ENCODE data around the gene UXS1. TPM values are rescaled to one million over a fixed set of nuclear protein-coding genes. Genes with fewer than 3 reads are reported as not detected.
"Not testable (repeated sequence)": the region's sequence is repeated elsewhere in the genome, so short reads cannot be mapped to it uniquely, and the experiment has no call there.

UXS1 gene
- 10 to 100 TPM; 25.7 to 27.6 TPM for total RNA-seq
- long read RNA-seq, transcript UXS1-201 (15 exons, 2,099 nt) = minor isoform, 14 of 71 reads
- long read RNA-seq, transcript UXS1-203 (15 exons, 1,839 nt) = major isoform, 38 of 71 reads
- long read RNA-seq, partial matches to known transcripts = 5 of 71 reads
- long read RNA-seq, other reads (novel, unspliced or antisense) = 14 of 71 reads

DNA sequence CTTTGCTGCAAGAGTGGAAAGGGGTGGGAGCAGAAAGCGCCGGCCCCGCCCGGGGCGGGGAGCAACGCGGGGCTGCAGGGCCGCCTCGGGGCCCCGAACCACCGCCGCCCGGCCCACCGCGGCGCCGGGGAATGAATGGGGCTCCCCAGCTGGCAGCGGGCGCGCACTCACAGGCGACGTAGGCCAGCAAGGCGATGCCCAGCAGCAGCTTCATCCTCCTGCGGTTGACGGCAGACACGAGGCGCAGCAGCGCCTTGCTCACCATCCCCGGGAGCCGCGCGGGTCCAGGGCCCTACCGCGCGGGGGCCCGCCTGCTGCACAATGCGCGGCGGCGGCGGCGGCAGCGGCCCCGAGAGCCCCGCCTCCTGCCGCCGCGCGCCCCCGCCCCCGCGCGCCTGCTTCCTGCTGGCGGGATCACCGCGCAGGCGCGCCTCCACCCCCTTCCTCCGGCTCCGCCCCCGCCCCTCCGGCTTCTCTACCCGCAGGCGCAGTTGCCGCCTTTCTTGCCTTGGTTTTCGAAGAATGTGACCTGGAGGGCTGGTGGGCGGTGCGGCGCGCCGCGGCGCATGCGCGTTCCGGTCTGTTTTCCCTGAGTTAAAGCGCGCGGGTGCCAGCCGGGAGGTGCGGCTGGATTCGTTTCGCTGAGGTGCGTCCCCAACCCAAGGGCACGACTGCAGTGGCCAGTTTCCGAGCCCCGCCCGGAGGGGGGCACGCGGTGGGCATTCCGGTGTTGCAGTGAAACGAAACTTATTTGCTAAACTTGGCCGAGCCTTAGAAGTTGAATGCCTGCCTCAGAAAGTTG, at the start of gene UXS1:
UXS1 (minus strand) TSS at position 325 of the 802 bp plus-strand sequence; CDS start at position 265, 60 bp downstream.
- ATAC-seq = peak; percentile 95
- DNase-seq = peak; percentile 98
- intact Hi-C loops (cut with DNase I) = loop anchor here in 1 of 2 donors (5.0 kb wide), 1 partner anchor 77 kb away; no protein-coding TSS in a partner anchor

DNA sequence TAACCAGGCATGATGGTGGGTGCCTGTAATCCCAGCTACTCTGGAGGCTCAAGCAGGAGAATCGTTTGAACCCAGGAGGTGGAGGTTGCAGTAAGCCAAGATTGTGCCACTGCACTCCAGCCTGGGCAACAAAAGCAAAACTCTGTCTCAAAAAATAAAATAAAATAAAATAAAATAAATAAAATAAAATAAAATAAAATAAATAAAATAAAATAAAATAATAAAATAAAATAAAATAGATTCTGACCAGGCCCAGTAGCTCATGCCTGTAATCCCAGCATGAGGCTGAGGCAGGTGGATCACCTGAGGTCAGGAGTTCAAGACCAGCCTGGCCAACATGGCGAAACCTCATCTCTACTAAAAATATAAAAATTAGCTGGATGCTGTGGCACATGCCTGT, 45.4 kb upstream of the UXS1 start:
- DNase-seq; ATAC-seq; intact Hi-C loops (cut with DNase I): not testable (repeated sequence)

DNA sequence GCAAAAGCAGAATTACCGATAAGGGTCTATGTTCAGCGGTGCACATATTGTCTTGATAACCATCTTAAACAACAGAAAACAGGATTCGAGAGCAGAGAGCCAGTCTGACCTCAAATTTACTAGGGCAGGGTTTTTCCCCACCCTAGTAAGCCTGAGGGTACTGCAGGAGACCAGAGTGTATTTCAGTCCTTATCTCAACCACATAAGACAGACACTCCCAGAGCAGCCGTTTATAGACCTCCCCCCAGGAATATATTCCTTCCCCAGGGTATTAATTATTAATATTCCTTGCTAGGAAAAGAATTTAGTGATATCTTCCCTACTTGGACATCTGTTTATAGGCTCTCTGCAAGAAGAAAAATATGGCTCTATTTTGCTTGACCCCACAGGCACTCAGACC, 41.3 kb upstream of the UXS1 start:
- DNase-seq; intact Hi-C loops (cut with DNase I); ATAC-seq: not testable (repeated sequence)

DNA sequence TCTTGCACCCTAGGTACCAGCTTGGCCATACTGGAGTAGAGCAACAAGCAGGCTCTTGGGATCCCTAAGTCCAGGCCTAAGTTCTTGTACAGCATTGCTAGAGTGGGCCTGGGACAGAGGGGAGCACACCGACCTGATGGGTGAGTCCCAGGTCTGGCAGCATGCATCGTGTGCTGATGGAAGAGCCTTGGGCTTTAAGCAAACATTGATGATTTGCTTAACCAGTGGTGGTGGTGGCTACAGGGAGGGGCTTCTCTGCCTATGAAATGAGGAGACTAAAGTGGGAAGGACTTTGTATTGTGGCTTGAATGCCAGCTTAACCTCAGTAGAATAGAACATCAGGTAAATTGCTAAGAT, 39.2 kb upstream of the UXS1 start:
- ATAC-seq (no peak), DNase-seq (no peak)
- intact Hi-C loops (cut with DNase I) = no loop called here

DNA sequence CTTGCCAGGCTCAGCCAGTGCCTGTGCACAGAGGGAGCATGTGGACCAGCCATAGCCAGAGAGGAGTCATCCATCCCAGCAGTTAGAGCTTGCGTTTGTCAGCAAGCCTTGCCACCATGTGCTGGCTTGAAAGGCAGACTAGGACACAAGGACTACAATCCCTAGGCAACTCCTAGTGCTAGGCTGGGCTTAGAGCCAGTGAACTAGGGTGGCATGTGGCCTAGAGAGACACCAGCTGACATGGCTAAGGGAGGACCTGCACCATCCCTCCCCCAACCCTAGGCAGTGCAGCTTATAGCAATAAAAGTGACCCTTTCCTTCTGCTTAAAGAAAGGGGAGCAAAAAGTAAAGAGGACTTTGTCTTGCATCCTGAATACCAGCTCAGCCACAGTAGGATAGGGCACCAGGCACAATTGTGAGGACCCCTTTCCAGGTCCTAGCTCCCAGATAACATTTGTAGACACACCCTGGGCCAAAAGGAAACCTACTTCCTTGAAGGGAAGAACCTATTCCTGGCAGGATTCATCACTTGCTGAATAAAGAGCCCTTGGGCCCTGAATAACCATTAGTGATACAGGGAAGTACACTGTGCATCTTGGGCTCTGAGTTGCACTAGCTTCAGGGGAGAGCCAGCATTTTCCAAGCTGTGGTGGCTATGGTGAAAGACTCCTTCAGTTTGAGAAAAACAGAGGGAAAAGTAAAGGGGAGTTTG, 38.7 kb upstream of the UXS1 start:
- intact Hi-C loops (cut with DNase I) = no loop called here
- ATAC-seq = peak; percentile 84 to 95
- peak; percentile 49 for DNase-seq

DNA sequence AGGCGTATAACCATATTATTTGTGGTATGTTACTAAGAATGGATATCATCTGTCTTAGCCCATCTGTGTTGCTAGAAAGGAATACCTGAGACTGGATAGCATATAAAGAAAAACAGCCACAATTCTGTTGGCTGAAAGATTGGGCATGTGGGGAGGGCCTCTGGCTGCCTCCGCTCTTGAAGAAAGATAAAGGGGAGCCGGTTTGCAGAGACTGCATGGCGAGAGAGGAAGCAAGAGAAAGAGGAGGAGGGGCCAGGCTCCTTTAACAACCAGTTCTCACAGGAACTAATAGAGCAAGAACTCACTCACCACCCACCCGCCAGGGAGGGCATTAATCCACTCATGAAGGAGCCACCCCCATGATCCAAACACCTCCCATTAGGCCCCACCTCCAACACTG, 29.2 kb upstream of the UXS1 start:
- ATAC-seq = no peak

DNA sequence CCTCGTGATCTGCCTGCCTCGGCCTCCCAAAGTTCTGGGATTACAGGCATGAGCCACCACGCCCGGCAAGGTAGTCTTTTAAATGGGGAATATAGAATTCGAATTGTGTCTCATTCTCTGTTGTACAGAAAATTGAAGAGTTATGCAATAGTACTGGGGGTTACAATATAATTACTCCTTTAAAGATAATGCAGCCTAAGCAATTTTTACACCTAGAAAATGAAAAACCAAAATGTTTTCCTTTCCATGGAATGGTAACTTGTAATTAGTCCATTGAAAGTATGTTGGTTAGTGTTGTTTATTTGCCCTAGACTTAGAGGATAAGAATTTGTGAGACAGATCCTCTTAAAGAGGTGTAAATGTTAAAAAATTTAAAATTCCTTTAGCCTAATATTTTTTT, 28.0 kb upstream of the UXS1 start:
- ATAC-seq; intact Hi-C loops (cut with DNase I); DNase-seq: not testable (repeated sequence)

More for the DNA sequence above, 29.2 kb upstream of the UXS1 start:
- no peak for DNase-seq
- intact Hi-C loops (cut with DNase I) = no loop called here

DNA sequence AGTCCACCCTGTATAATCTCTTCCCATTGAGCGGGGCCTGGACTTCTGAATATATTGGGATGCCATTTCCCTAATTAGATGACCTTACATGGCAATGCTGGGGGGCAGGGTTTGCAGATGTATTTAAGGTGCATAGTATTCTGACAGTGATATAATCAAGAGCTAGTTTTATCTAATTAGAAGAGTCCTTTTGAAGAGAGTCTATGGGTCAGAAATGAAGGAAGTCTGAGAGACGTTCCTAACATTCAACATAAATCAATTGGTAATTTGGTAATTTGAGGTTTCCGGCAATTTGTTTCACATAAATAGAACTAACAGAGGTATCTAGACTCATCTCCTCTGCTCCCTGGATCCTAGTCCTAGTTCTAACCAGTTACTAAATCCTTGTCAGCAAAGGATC, 25.7 kb upstream of the UXS1 start:
- DNase-seq = no peak
- intact Hi-C loops (cut with DNase I) = no loop called here
- no peak for ATAC-seq

DNA sequence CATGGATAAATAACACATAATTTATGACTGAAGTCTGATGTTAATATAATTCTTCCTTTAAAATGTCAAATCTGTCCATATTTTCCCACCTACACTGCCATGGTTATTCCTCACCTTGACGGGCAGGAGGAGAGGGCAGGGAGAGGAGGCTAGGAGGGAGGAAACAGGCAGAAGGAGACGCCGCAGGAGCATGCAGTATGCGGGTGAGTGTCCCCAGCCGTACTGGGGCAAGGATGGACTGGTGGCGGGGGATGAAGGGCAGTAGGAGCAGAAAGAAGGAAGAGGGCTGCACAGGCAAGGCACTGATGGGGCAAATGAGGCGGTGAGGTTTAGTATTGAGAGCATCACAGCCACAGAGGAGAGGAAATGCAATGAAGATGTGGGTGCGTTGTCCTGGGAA, 25.1 kb upstream of the UXS1 start:
- DNase-seq; ATAC-seq; intact Hi-C loops (cut with DNase I): not testable (repeated sequence)

DNA sequence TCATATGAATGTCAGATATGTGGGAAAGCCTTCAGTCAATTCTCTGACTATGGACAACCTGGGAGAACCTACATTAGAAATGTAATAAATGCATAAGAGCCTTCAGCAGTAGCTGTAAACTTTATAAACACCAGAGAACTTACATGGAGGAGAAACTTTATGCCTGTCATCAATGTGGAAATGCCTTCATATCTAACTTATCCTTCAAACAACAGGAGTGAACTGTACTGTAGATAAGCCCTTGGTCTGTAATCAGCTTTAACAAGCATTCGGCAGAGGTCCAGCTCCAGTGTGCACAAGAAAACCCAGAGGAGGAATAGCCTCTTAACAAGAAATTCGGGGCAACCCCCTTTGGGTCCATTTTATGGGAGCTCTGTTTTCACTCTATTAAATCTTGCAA, 14.8 kb upstream of the UXS1 start:
- ATAC-seq = peak in 1 of 2 donors; percentile 23
- DNase-seq = no peak
- intact Hi-C loops (cut with DNase I) = no loop called here

DNA sequence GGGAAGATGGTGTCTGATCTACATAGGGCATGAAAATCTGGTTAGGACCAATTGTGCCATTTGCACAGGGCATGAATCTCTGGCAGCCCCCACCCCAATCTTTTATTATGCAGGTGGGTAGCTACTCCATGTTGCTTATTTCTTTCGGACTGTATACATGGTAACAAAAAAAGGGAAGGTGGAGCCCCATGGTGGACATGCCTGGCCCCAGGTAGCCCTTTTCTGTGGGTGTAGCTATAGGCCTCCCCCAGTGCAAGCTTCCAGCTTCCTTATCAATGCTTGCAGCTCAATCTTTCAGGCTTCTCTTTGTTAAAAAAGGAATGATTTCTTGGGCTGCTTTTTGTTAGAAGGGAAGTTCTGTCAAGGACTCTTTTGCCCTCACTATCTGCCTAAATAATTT, 14.3 kb upstream of the UXS1 start:
- intact Hi-C loops (cut with DNase I) = no loop called here
- ATAC-seq = no peak
- no peak for DNase-seq

DNA sequence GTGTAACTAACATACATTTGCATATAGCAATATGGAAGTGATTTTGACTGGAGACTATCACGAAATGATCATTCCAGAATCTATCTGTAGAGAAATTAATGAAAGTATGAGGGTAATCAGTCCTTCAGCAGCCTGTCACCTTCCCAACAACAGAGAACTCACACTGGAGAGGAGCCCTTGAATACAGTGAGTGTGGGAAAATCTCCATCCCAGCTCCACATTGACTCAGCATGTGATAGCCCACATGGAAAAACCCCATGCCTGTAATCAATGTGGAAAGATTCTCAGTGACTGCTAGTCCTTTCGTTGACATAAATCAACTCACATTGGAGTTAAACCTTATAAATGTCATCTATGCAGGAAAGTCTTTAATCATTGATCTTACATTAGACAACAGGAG, 13.1 kb upstream of the UXS1 start:
- DNase-seq (no peak), ATAC-seq (no peak)
- intact Hi-C loops (cut with DNase I) = no loop called here

DNA sequence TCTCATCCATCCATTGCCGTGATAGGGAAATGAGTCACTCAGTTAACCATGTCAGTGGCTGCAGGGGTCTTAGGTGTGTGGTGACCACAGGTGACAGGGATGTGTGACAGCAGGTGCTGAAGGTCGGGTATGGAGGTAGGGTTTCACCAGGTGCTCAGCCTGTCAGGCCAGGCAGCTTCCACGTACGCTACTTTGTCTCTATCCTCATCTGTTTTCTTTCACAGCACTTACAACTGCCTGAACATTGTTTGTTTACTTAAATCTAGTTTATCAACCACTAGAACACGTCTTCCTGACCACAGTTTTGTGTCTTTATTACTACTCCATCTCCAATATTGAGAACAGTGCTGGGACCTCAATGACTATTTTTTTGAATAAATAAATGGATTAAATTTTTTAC, 11.4 kb upstream of the UXS1 start:
- intact Hi-C loops (cut with DNase I) = no loop called here
- ATAC-seq = no peak
- DNase-seq = no peak

DNA sequence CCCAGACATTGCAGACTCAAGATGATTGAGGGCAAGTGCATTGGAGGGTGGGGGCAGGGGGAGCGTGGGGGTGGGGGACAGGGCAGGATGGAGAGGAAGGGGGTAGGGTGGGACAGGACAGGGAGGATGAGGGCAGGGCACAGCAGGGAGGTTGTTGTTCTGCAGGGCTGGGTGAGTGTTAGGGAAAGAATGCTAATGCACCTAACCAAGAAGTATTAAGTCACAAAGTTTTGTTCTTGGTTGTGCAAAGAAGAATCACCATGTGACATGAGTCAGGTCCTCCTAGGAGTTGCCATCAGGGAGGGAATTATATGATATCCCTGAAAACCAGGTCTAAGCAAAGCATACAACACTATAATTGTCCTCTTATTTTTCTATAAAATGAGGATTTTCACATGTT, 10.4 kb upstream of the UXS1 start:
- intact Hi-C loops (cut with DNase I); ATAC-seq; DNase-seq: not testable (repeated sequence)

DNA sequence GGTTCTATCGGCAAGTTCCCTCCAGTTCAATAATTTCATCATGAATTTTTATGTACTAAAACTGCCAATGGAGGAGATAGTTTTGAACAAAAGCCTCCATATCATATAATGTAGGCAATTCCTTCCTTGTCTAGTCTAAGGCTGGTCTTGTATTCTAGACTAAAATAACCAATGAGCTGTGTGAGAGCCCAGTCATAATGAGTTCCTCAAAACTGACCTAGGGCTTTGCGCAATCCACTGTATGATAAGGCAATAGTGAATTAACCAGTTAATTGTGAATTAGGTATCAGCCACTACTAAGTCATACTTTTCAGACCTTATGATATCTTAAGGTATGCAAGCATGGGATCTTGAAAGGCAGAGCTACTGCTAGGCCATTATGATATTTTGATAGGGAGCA, 7.6 kb upstream of the UXS1 start:
- ATAC-seq = no peak
- DNase-seq = no peak
- intact Hi-C loops (cut with DNase I) = no loop called here

DNA sequence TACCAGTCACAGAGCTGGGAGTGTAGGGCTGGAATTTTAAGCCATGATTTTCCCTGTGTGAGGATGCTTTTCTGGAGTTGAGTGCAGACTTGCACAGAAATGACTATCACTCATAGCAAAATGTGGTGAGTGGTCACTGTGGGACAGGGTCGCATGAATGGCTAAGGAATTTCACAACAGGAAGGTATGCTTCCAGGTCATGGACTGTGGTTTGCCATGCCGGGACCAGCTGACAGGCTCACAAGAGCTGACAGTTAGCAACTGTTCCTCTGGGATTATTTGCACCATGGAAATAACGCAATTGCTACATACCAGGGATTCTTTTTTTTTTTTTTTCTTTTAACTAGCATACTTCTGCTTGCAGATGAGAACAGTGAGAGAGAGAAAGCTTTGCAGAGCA, 3.8 kb upstream of the UXS1 start:
- ATAC-seq (no peak), DNase-seq (no peak)
- intact Hi-C loops (cut with DNase I) = no loop called here

DNA sequence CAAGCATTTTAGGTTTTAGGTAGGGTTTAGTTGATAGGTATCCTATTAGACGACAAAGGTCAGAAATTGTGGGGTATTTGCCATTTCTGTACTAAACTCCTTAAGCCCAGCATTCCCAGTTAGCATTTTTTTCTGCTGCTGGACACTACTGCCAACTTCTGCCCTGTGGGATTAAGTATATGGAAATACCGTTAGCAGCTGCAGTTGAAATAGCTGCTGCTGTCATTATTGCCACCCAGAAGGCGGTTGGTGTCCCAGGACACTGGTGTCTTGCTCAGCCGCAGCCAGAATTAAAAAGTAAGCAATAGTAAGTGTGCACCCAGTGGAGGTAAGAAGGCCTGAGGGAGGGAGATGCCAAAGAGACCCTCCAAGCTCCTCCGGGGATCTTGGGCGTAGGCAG, 1.9 kb upstream of the UXS1 start:
- no peak for ATAC-seq
- no peak for DNase-seq
- intact Hi-C loops (cut with DNase I) = no loop called here

DNA sequence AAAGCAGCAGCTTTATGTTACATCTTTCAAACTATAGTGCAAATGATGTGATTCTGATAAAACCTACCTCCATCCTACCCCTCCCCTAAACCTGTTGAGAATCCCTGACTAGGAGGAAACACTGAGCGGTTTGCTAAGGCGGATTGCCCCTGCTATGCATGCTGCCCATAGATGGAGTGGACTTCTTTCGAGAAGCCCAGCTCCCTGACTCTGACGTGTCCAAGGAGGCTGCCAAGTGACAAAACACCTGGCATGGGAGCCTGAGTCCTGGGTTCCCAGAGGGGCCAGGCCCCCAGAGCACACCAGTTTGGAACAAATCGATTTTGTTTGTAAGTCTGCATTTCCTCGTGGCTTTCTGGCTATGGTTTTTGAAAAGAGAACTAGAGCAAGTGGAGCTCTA, 1.4 kb upstream of the UXS1 start:
- intact Hi-C loops (cut with DNase I) = no loop called here
- ATAC-seq (no peak), DNase-seq (no peak)

DNA sequence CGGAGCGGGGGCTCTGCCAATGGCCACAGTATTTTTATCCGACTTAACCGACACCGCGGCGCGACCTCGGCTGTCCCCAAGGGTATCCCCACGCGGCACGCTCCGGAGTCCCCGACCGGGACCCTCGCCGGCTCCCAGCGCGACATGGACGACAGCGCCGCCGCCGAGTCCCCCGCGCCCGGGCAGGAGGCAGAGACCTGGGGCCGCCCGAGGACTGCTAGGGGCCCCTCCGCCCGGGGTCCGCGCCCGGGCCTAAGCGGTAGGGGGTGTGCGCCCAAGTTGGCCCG, 468 bp downstream of the UXS1 start:
- ATAC-seq = no peak
- intact Hi-C loops (cut with DNase I) = loop anchor here in 1 of 2 donors (5.0 kb wide), 1 partner anchor 76 kb away; no protein-coding TSS in a partner anchor

More for the DNA sequence above, 468 bp downstream of the UXS1 start:
- DNase-seq = peak; percentile 36

Measured in left cardiac atrium (tissue), 4 donors.